Neuronal stem cell (in vitro differentiated cells): ENCODE data around the gene DSCAM.

ENCODE experiments used
- DNase-seq: peaks from one replicate; pipeline ENCODE4 v3.0.0-alpha.2; 2013; ENCODE audit warnings: low spot score
- H2AFZ ChIP-seq: one replicate; pipeline ENCODE4 v1.6.1; 2013; ENCODE audit warnings: mild to moderate bottlenecking, low read length, inconsistent platforms
- H2AK5ac ChIP-seq: 2 replicates; pipeline ENCODE4 v1.6.1; 2013; ENCODE audit warnings: low read depth, mild to moderate bottlenecking, inconsistent platforms, low read length, moderate library complexity, mixed read lengths
- H2BK120ac ChIP-seq: 2 replicates; pipeline ENCODE4 v1.6.1; 2013; ENCODE audit warnings: low read depth, mild to moderate bottlenecking, inconsistent platforms, low read length, moderate library complexity, mixed read lengths
- H2BK12ac ChIP-seq: one replicate; pipeline ENCODE4 v1.6.1; 2013; ENCODE audit warnings: low read length, inconsistent platforms
- H2BK15ac ChIP-seq: 2 replicates; pipeline ENCODE4 v1.6.1; 2013; ENCODE audit warnings: mild to moderate bottlenecking, low read length, inconsistent platforms, mixed read lengths
- H2BK5ac ChIP-seq: one replicate; pipeline ENCODE4 v1.6.1; 2013; ENCODE audit warnings: inconsistent platforms, mild to moderate bottlenecking, low read length, moderate library complexity
- H3K14ac ChIP-seq: one replicate; pipeline ENCODE4 v1.6.1; 2013; ENCODE audit warnings: low read length, inconsistent platforms
- H3K18ac ChIP-seq: 2 replicates; pipeline ENCODE4 v1.6.1; 2013; ENCODE audit warnings: low read length, inconsistent platforms
- H3K23ac ChIP-seq: 2 replicates; pipeline ENCODE4 v1.6.1; 2013; ENCODE audit warnings: low read depth, mild to moderate bottlenecking, mixed read lengths, low read length, inconsistent platforms; ENCODE audit not compliant: poor library complexity
- H3K27ac ChIP-seq: replicated peaks from 3 replicates; pipeline ENCODE4 v1.5.1; 2013; ENCODE audit warnings: low read length, inconsistent platforms
- H3K27me3 ChIP-seq, 3 experiments: 2 replicates each; pipeline ENCODE4 v1.6.1; 2013; ENCODE audit warnings: low read length in 3 of 3, mild to moderate bottlenecking in 2 of 3, inconsistent platforms in 1 of 3, low read depth in 1 of 3, mixed read lengths in 1 of 3, moderate library complexity in 1 of 3; ENCODE audit not compliant: control insufficient read depth in 3 of 3, insufficient read depth in 3 of 3
- H3K36me3 ChIP-seq, 2 donors: replicated peaks in 1 of 2; 2 replicates each; pipeline ENCODE4 v1.6.1; 2013; ENCODE audit warnings: low read length in 2 of 2; ENCODE audit not compliant: control insufficient read depth in 2 of 2, insufficient read depth in 2 of 2
- H3K4ac ChIP-seq: 2 replicates; pipeline ENCODE4 v1.6.1; 2013; ENCODE audit warnings: inconsistent platforms, mild to moderate bottlenecking, low read length, moderate library complexity
- H3K4me1 ChIP-seq, 2 donors: 1 replicate in 1 of 2; 2 replicates in 1 of 2; pipeline ENCODE4 v1.6.1; 2013; ENCODE audit warnings: low read length in 2 of 2, low read depth in 1 of 2; ENCODE audit not compliant: control insufficient read depth in 2 of 2, insufficient read depth in 1 of 2
- H3K4me2 ChIP-seq: one replicate; pipeline ENCODE4 v1.6.1; 2013; ENCODE audit warnings: mild to moderate bottlenecking, low read length, inconsistent platforms; ENCODE audit not compliant: insufficient read depth, poor library complexity, severe bottlenecking
- H3K4me3 ChIP-seq, 2 donors: 2 replicates each; pipeline ENCODE4 v1.5.1; 2013; ENCODE audit warnings: low read length in 2 of 2, mild to moderate bottlenecking in 2 of 2, inconsistent platforms in 1 of 2, moderate library complexity in 1 of 2
- H3K79me1 ChIP-seq: one replicate; pipeline ENCODE4 v1.6.1; 2013; ENCODE audit warnings: low read depth, mild to moderate bottlenecking, inconsistent platforms, low read length, moderate library complexity
- H3K9ac ChIP-seq: one replicate; pipeline ENCODE4 v1.6.1; 2013; ENCODE audit warnings: mild to moderate bottlenecking, low read depth, low read length, inconsistent platforms; ENCODE audit not compliant: poor library complexity
- H3K9me3 ChIP-seq, 2 donors: replicated peaks in 1 of 2; 2 replicates each; pipeline versions ENCODE3 to v1.6.1; 2013; ENCODE audit warnings: low read length in 2 of 2, mild to moderate bottlenecking in 2 of 2, inconsistent platforms in 1 of 2, low read depth in 1 of 2, mixed read lengths in 1 of 2, moderate library complexity in 1 of 2; ENCODE audit not compliant: control insufficient read depth in 2 of 2, insufficient read depth in 1 of 2
- H4K8ac ChIP-seq: one replicate; pipeline ENCODE4 v1.6.1; 2013; ENCODE audit warnings: low read depth, mild to moderate bottlenecking, inconsistent platforms, low read length, moderate library complexity
- H4K91ac ChIP-seq: one replicate; pipeline ENCODE4 v1.6.1; 2013; ENCODE audit warnings: low read length, low read depth, mild to moderate bottlenecking, inconsistent platforms; ENCODE audit not compliant: poor library complexity
- WGBS, 2 donors: extraction: QIAGEN DNeasy Blood & Tissue Kit; methylation state at CpG; one replicate each; pipeline ENCODE4 v1.1.7; 2013; ENCODE audit warnings: missing lambda C conversion rate in 2 of 2, mixed read lengths in 1 of 2; ENCODE audit not compliant: insufficient read length in 2 of 2, insufficient replicate concordance in 1 of 2; ENCODE audit errors: extremely low coverage in 2 of 2; 5-methylcytosine and 5-hydroxymethylcytosine counted together

DSCAM gene

DNA sequence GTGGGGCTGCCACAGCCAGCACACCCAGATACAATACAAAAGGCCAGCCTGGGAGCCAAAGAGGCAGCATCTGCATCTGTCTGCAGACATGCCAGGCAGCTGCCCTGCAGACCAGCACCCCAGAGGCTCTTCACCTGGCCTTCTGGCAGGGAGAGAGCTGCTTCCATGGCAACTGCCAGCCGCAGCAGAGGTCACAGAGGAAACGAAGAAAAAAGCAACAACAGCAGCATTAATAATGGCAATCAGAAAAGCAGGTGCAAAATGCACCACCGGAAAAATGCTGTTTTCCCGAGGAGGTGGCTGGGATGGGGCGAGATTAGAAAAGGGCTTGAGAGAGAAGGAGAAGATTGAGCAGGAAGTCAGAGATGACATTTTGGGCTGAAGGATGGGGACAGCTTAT lies 670.2 kb downstream of the DSCAM start:
- WGBS, 2 donors: no CpG with 5 or more reads among the region's 5 CpGs
- Histone ChIP-seq H3K23ac (no peak overlapping the region), H2AFZ (peak overlapping the region; percentile 43), H3K9me3 (no peaks in the 10 kb centered on the region), H2BK5ac (no peak overlapping the region), H3K4me3 (no peak overlapping the region), H3K36me3 (no peaks in the 10 kb centered on the region), H3K9ac (no peak overlapping the region), H3K27ac (no peak overlapping the region), H3K4ac (no peak overlapping the region), H2BK15ac (no peak overlapping the region), H4K91ac (no peak overlapping the region), H4K8ac (no peak overlapping the region), H3K27me3 (no peaks in the 10 kb centered on the region), H3K18ac (no peak overlapping the region), H3K4me2 (no peak overlapping the region), H3K4me1 (peaks cover 4 to 10% of the 10 kb centered on the region in 2 donors), H3K79me1 (no peaks in the 10 kb centered on the region), H3K14ac (no peak overlapping the region), H2BK12ac (no peak overlapping the region), H2AK5ac (no peak overlapping the region), H2BK120ac (no peak overlapping the region)
- DNase-seq: no peak

DNA sequence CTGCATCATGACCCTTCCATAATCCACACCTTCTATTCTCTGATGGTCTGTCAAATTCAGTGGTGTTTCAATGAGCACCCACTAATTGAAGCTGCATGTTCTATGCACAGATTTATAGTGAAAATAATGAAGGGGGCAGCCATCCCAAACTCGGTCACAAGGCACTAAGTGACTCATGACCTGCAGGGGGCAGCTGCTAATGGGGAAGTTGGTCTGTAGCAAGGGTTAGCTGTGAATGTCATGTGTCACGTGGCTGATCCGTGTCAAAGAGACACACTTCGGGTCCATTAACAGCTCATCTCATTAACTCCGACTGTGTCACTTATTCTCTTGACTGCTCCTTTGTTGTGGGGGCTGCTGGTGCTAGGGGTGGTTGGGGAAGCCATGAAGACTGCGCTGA lies 673.1 kb downstream of the DSCAM start:
- Histone ChIP-seq H3K9ac (no peak overlapping the region), H3K4ac (no peak overlapping the region), H3K23ac (no peak overlapping the region), H4K91ac (no peak overlapping the region), H3K4me3 (no peak overlapping the region), H3K9me3 (no peaks in the 10 kb centered on the region), H3K27me3 (no peaks in the 10 kb centered on the region), H2AFZ (no peak overlapping the region), H3K36me3 (no peaks in the 10 kb centered on the region), H3K27ac (no peak overlapping the region), H3K4me1 (peaks cover 4 to 10% of the 10 kb centered on the region in 2 donors), H3K14ac (no peak overlapping the region), H2AK5ac (no peak overlapping the region), H3K4me2 (no peak overlapping the region), H2BK120ac (no peak overlapping the region), H4K8ac (no peak overlapping the region), H3K79me1 (no peaks in the 10 kb centered on the region), H2BK12ac (no peak overlapping the region), H3K18ac (no peak overlapping the region), H2BK5ac (no peak overlapping the region), H2BK15ac (no peak overlapping the region)
- no CpG with 5 or more reads among the region's 6 CpGs for WGBS, 2 donors
- DNase-seq: peak; percentile 2

DNA sequence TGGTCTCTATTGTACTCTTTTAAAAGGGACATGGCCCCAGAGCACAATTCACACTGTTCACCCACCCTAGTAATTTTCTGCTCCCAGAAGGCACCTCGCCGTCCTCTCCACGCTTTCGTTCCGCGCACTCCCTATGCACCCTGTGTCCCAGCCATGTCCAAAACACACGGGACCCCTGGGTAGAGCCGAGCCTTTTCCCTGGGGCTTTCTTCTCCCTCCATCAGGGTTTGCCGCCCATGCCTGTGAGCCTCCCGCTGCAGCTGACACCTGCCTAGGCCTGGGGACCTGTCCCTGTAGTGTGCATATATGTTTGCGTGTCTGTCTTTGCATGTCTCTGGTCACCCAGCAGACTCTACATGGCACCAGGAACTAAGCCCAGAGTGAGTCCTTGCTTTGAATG lies 677.0 kb downstream of the DSCAM start:
- Histone ChIP-seq H3K23ac (no peak overlapping the region), H2BK15ac (no peak overlapping the region), H2AK5ac (no peak overlapping the region), H3K4ac (no peak overlapping the region), H3K4me2 (no peak overlapping the region), H3K27me3 (no peaks in the 10 kb centered on the region), H3K27ac (no peak overlapping the region), H2BK5ac (no peak overlapping the region), H3K36me3 (no peaks in the 10 kb centered on the region), H2AFZ (no peak overlapping the region), H3K9ac (no peak overlapping the region), H3K4me3 (no peak overlapping the region), H3K18ac (no peak overlapping the region), H2BK12ac (no peak overlapping the region), H2BK120ac (no peak overlapping the region), H3K14ac (no peak overlapping the region), H3K4me1 (peaks cover 6 to 15% of the 10 kb centered on the region in 2 donors), H4K91ac (no peak overlapping the region), H3K9me3 (no peaks in the 10 kb centered on the region), H3K79me1 (no peaks in the 10 kb centered on the region), H4K8ac (no peak overlapping the region)
- no peak for DNase-seq
- no CpG with 5 or more reads among the region's 11 CpGs for WGBS, 2 donors

DNA sequence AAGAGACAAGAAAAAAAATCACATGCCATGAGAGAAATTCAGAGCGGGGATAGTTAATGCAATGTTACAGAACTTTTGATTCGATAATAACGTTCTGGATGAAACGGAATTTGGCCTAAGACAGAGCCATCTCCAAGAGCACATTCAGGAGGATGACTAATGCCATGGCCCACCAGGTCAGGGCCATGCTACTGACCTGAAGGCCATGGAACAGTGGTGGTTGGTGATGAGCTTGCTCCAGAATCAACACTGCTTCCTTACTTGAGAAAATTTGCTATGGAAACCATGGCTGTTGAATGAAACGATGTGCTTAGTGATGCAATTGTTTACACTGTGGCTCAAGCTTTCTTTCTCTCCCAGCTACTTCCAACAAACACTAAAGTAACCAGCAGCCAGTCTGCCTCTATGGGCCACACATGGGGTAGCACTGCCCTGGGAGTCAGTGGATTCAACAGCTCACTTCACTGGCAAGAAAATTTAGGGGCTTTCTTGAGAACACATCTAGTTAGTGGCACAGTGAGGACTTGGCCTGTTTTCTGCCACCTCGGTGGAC lies 680.6 kb downstream of the DSCAM start:
- peak overlapping the region; percentile 86 for H3K27ac ChIP-seq
- no peak overlapping the region for H4K8ac ChIP-seq
- H3K23ac ChIP-seq: no peak overlapping the region
- H3K27me3 ChIP-seq: no peaks in the 10 kb centered on the region
- peak overlapping the region in 1 of 2 donors; percentile 25 for H3K4me3 ChIP-seq
- no peak overlapping the region for H2BK15ac ChIP-seq
- H2BK12ac ChIP-seq: no peak overlapping the region
- H3K4me2 ChIP-seq: no peak overlapping the region
- H4K91ac ChIP-seq: no peak overlapping the region
- H3K4me1 ChIP-seq: peaks cover 12 to 17% of the 10 kb centered on the region in 2 donors
- H3K9me3 ChIP-seq: no peaks in the 10 kb centered on the region
- H3K18ac ChIP-seq: peak overlapping the region; percentile 0
- H3K4ac ChIP-seq: no peak overlapping the region
- H3K9ac ChIP-seq: no peak overlapping the region
- no peak overlapping the region for H2BK5ac ChIP-seq
- peak; percentile 9 for DNase-seq
- no peak overlapping the region for H2AK5ac ChIP-seq
- H3K36me3 ChIP-seq: no peaks in the 10 kb centered on the region
- WGBS, 2 donors: no CpG with 5 or more reads among the region's 6 CpGs
- H3K14ac ChIP-seq: no peak overlapping the region
- no peaks in the 10 kb centered on the region for H3K79me1 ChIP-seq
- no peak overlapping the region for H2BK120ac ChIP-seq
- peak overlapping the region; percentile 66 for H2AFZ ChIP-seq
